H9 (cell line): ENCODE results near the gene CCDC91. TPM values are rescaled to one million over a fixed set of nuclear protein-coding genes. Genes with fewer than 3 reads are reported as not detected.

Experiments used
- DNase-seq: peaks from one replicate; pipeline ENCODE4 v3.0.0-alpha.2; 2017
- H2AFZ ChIP-seq: one replicate; pipeline ENCODE4 v1.6.1; 2013; ENCODE audit warnings: mild to moderate bottlenecking, low read length, control low read depth, moderate library complexity
- H2AK5ac ChIP-seq: 2 replicates; pipeline ENCODE4 v1.6.1; 2013; ENCODE audit warnings: low read length, control low read depth, mixed read lengths; ENCODE audit not compliant: insufficient read length
- H2BK120ac ChIP-seq: one replicate; pipeline ENCODE4 v1.6.1; 2013; ENCODE audit warnings: low read depth, mild to moderate bottlenecking, low read length, control low read depth, inconsistent platforms; ENCODE audit not compliant: poor library complexity, severe bottlenecking
- H2BK12ac ChIP-seq: 2 replicates; pipeline ENCODE4 v1.6.1; 2013; ENCODE audit warnings: low read length, control low read depth, mixed read lengths, low read depth; ENCODE audit not compliant: insufficient read length
- H2BK15ac ChIP-seq: 2 replicates; pipeline ENCODE4 v1.6.1; 2013; ENCODE audit warnings: low read depth, low read length, control low read depth
- H2BK20ac ChIP-seq: one replicate; pipeline ENCODE4 v1.6.1; 2013; ENCODE audit warnings: low read depth, mild to moderate bottlenecking, low read length, control low read depth, inconsistent platforms; ENCODE audit not compliant: poor library complexity, severe bottlenecking
- H2BK5ac ChIP-seq: 2 replicates; pipeline ENCODE4 v1.6.1; 2013; ENCODE audit warnings: low read length, control low read depth, mixed read lengths; ENCODE audit not compliant: insufficient read length
- H3K14ac ChIP-seq: 2 replicates; pipeline ENCODE4 v1.6.1; 2013; ENCODE audit warnings: low read length, control low read depth; ENCODE audit not compliant: insufficient read depth
- H3K18ac ChIP-seq: 2 replicates; pipeline ENCODE4 v1.6.1; 2013; ENCODE audit warnings: low read depth, mild to moderate bottlenecking, mixed read lengths, low read length, control low read depth; ENCODE audit not compliant: insufficient read length
- H3K23ac ChIP-seq: 2 replicates; pipeline ENCODE4 v1.6.1; 2013; ENCODE audit warnings: low read length, control low read depth, mixed read lengths, low read depth; ENCODE audit not compliant: insufficient read length
- H3K23me2 ChIP-seq: 2 replicates; pipeline ENCODE4 v1.6.1; 2013; ENCODE audit warnings: low read depth, mild to moderate bottlenecking, mixed read lengths, low read length, control low read depth; ENCODE audit not compliant: insufficient read length, poor library complexity, severe bottlenecking
- H3K27ac ChIP-seq: 2 replicates; pipeline ENCODE4 v1.5.1; 2013; ENCODE audit warnings: low read length, control low read depth, mixed read lengths, low read depth; ENCODE audit not compliant: insufficient read length
- H3K27me3 ChIP-seq: 2 replicates; pipeline ENCODE4 v1.6.1; 2013; ENCODE audit warnings: low read length, control low read depth, inconsistent platforms; ENCODE audit not compliant: insufficient read depth
- H3K4ac ChIP-seq: 2 replicates; pipeline ENCODE4 v1.6.1; 2013; ENCODE audit warnings: low read depth, mild to moderate bottlenecking, control low read depth, inconsistent platforms, low read length, moderate library complexity
- H3K4me1 ChIP-seq: 2 replicates; pipeline ENCODE4 v1.6.1; 2013; ENCODE audit warnings: low read length, control low read depth, inconsistent platforms; ENCODE audit not compliant: insufficient read depth
- H3K4me2 ChIP-seq: 2 replicates; pipeline ENCODE4 v1.6.1; 2013; ENCODE audit warnings: low read length, control low read depth, mixed read lengths; ENCODE audit not compliant: insufficient read length, insufficient read depth
- H3K56ac ChIP-seq: 2 replicates; pipeline ENCODE4 v1.6.1; 2013; ENCODE audit warnings: low read depth, mild to moderate bottlenecking, mixed read lengths, low read length, control low read depth; ENCODE audit not compliant: insufficient read length
- H3K79me1 ChIP-seq: 2 replicates; pipeline ENCODE4 v1.6.1; 2013; ENCODE audit warnings: low read depth, mild to moderate bottlenecking, moderate library complexity, low read length, control low read depth, inconsistent platforms; ENCODE audit not compliant: insufficient read depth, poor library complexity, severe bottlenecking
- H3K79me2 ChIP-seq: 2 replicates; pipeline ENCODE4 v1.6.1; 2013; ENCODE audit warnings: low read length, control low read depth, inconsistent platforms; ENCODE audit not compliant: insufficient read depth
- H3K9ac ChIP-seq: 2 replicates; pipeline ENCODE4 v1.6.1; 2013; ENCODE audit warnings: low read length, control low read depth, mixed read lengths; ENCODE audit not compliant: insufficient read length; ENCODE audit errors: extremely low read depth
- H3K9me3 ChIP-seq: one replicate; pipeline ENCODE4 v1.6.1; 2013; ENCODE audit warnings: low read depth, low read length, inconsistent platforms; ENCODE audit not compliant: control insufficient read depth
- H3T11ph ChIP-seq: one replicate; pipeline ENCODE4 v1.6.1; 2013; ENCODE audit warnings: mild to moderate bottlenecking, low read length, control low read depth, inconsistent platforms
- H4K20me1 ChIP-seq: one replicate; pipeline ENCODE4 v1.6.1; 2013; ENCODE audit not compliant: control insufficient read depth, insufficient read length, insufficient read depth
- H4K5ac ChIP-seq: 2 replicates; pipeline ENCODE4 v1.6.1; 2013; ENCODE audit warnings: low read depth, mild to moderate bottlenecking, mixed read lengths, low read length, control low read depth; ENCODE audit not compliant: insufficient read length
- H4K8ac ChIP-seq: replicated peaks from 2 replicates; pipeline ENCODE4 v1.6.1; 2013; ENCODE audit warnings: low read length, control low read depth, mixed read lengths, low read depth; ENCODE audit not compliant: insufficient read length
- H4K91ac ChIP-seq: 2 replicates; pipeline ENCODE4 v1.6.1; 2013; ENCODE audit warnings: low read depth, mild to moderate bottlenecking, moderate library complexity, mixed read lengths, low read length, control low read depth; ENCODE audit not compliant: insufficient read length
- H3K27ac Mint-ChIP-seq, 3 experiments: 2 replicates in 2 of 3; 3 replicates in 1 of 3; pipeline ENCODE4 v1.8.0; 2020 to 2021; ENCODE audit warnings: mixed read lengths in 3 of 3, mild to moderate bottlenecking in 1 of 3, moderate library complexity in 1 of 3
- H3K27me3 Mint-ChIP-seq: 2 replicates; pipeline ENCODE4 v1.8.0; 2021; ENCODE audit warnings: low read depth, mild to moderate bottlenecking, moderate library complexity, mixed read lengths
- H3K36me3 Mint-ChIP-seq, 3 experiments: 2 replicates in 2 of 3; 3 replicates in 1 of 3; pipeline ENCODE4 v1.8.0; 2020 to 2021; ENCODE audit warnings: low read depth in 3 of 3, mixed read lengths in 3 of 3; ENCODE audit not compliant: insufficient read depth in 1 of 3
- H3K4me1 Mint-ChIP-seq, 2 experiments: 2 replicates each; pipeline ENCODE4 v1.8.0; 2020; ENCODE audit warnings: mixed read lengths in 2 of 2
- H3K4me3 Mint-ChIP-seq, 2 experiments: 2 replicates in 1 of 2; 3 replicates in 1 of 2; pipeline ENCODE4 v1.8.0; 2020 to 2021; ENCODE audit warnings: mild to moderate bottlenecking in 2 of 2, mixed read lengths in 2 of 2, moderate library complexity in 1 of 2
- H3K9me3 Mint-ChIP-seq, 2 experiments: 2 replicates in 1 of 2; 3 replicates in 1 of 2; pipeline ENCODE4 v1.8.0; 2020; ENCODE audit warnings: mild to moderate bottlenecking in 2 of 2, mixed read lengths in 2 of 2, moderate library complexity in 1 of 2
- CTCF ChIP-seq: fragments of 200-600 bp; sonication (generic); conservative IDR thresholded peaks from 3 replicates; pipeline ENCODE4 v1.8.0; 2021; ENCODE audit warnings: antibody characterized with exemption, mild to moderate bottlenecking
- total RNA-seq: library from RNA; stranded (reverse); gene quantifications from 2 replicates; pipeline ENCODE4 v1.2.1, GENCODE V29; 2021

CCDC91 gene
- total RNA-seq, 1 experiment from 2014 or later: 22.7 TPM

DNA sequence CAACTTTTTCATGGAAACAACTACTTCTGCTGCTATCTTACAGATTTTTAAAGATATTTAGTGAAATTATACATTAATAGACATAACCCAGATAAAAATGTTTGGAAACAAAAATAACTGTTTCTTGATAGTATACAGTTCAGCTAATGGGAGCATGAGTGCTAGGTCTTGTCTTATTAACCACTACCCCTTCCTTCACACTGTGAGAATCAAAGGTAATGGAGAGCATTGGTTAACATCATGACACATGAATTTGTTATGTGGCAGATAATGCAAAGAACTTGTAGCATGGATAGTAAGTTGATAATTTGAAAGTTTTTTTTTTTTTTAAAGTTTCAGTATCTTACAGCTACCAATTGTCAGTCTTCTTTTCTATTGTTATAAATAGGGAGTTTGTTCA, 44.2 kb downstream of the CCDC91 start:
- Mint-ChIP-seq H3K27me3 (no peaks in the 10 kb centered on the region), H3K9me3 (peaks cover 0 to 4% of the 10 kb centered on the region in 2 experiments; a peak in 2 of 5 replicates), H3K36me3 (peaks cover 0 to 8% (median 0%) of the 10 kb centered on the region in 3 experiments; a peak in 2 of 7 replicates), H3K4me3 (no peak overlapping the region), H3K4me1 (no peaks in the 10 kb centered on the region), H3K27ac (no peak overlapping the region)
- Histone ChIP-seq H3K79me2 (no peaks in the 10 kb centered on the region), H3K56ac (no peak overlapping the region), H3K9me3 (no peaks in the 10 kb centered on the region), H4K91ac (no peak overlapping the region), H3K4me2 (no peak overlapping the region), H3T11ph (no peak overlapping the region), H3K18ac (no peak overlapping the region), H3K9ac (no peak overlapping the region), H2AK5ac (no peak overlapping the region), H3K23me2 (no peaks in the 10 kb centered on the region), H3K23ac (no peak overlapping the region), H2BK12ac (no peak overlapping the region), H3K14ac (no peak overlapping the region), H3K4me1 (no peaks in the 10 kb centered on the region), H4K8ac (no peak overlapping the region), H4K5ac (no peak overlapping the region), H3K27ac (no peak overlapping the region), H2BK120ac (no peak overlapping the region), H4K20me1 (no peaks in the 10 kb centered on the region), H2BK20ac (no peak overlapping the region), H3K27me3 (no peaks in the 10 kb centered on the region), H2BK5ac (no peak overlapping the region), H2AFZ (no peak overlapping the region), H2BK15ac (no peak overlapping the region), H3K79me1 (no peaks in the 10 kb centered on the region), H3K4ac (no peak overlapping the region)
- no peak for DNase-seq
- no peak for TF ChIP-seq CTCF
